Effector memory CD8-positive, alpha-beta T cell (primary cell): ENCODE results near the gene CDK6.
A peak's percentile ranks its signal among the peaks of the same experiment; 100 is the strongest.
"Not testable (repeated sequence)": the region's sequence is repeated elsewhere in the genome, so short reads cannot be mapped to it uniquely, and the experiment has no call there.

Source experiments
- ATAC-seq: fragments of 150-1000 bp; cut with Tn5 transposase; replicated peaks from 2 replicates; pipeline ENCODE4 v1.10.0; 2021; ENCODE audit warnings: mild to moderate bottlenecking, moderate library complexity
- DNase-seq, 3 experiments: peaks; one replicate each; pipeline ENCODE4 v3.0.0; 2021
- H3K27ac Mint-ChIP-seq, 2 donors: one replicate each; pipeline ENCODE4 v1.8.0; 2022; ENCODE audit warnings: mild to moderate bottlenecking in 2 of 2, mixed read lengths in 2 of 2, moderate library complexity in 2 of 2
- H3K27me3 Mint-ChIP-seq, 2 donors: one replicate each; pipeline ENCODE4 v1.8.0; 2022; ENCODE audit warnings: mixed read lengths in 2 of 2
- H3K36me3 Mint-ChIP-seq: one replicate; pipeline ENCODE4 v1.8.0; 2022; ENCODE audit warnings: mild to moderate bottlenecking, moderate library complexity, mixed read lengths; ENCODE audit not compliant: insufficient read depth
- H3K4me1 Mint-ChIP-seq, 2 donors: one replicate each; pipeline ENCODE4 v1.8.0; 2022; ENCODE audit warnings: low read depth in 2 of 2, mixed read lengths in 2 of 2
- H3K4me3 Mint-ChIP-seq, 2 donors: one replicate each; pipeline ENCODE4 v1.8.0; 2022; ENCODE audit warnings: mild to moderate bottlenecking in 2 of 2, mixed read lengths in 2 of 2, moderate library complexity in 2 of 2
- H3K9me3 Mint-ChIP-seq, 2 donors: one replicate each; pipeline ENCODE4 v1.8.0; 2022; ENCODE audit warnings: mixed read lengths in 2 of 2

The CDK6 gene

GRCh38 chr7:92868683-92869293, 32.4 kb upstream of the CDK6 start:
- Mint-ChIP-seq H3K27ac (no peak overlapping the region), H3K36me3 (peaks cover 3% of the 10 kb centered on the region), H3K4me3 (no peak overlapping the region), H3K4me1 (peaks cover 2 to 6% of the 10 kb centered on the region in 2 donors), H3K27me3 (peaks cover 0 to 7% of the 10 kb centered on the region in 2 donors), H3K9me3 (peaks cover 0 to 1% of the 10 kb centered on the region in 2 donors)
- no peak for ATAC-seq
- no peak for DNase-seq

- not testable (repeated sequence) for H3K36me3 Mint-ChIP-seq, H3K4me1 Mint-ChIP-seq, H3K4me3 Mint-ChIP-seq, H3K27me3 Mint-ChIP-seq, H3K9me3 Mint-ChIP-seq
- H3K27ac Mint-ChIP-seq = peak overlapping the region in 1 of 2 donors; percentile 76
- DNase-seq = peak in 1 of 3 experiments; percentile 14
- ATAC-seq = peak; percentile 53
These were observed 27.8 kb upstream of the CDK6 start for GRCh38 chr7:92864169-92864568.

DNA sequence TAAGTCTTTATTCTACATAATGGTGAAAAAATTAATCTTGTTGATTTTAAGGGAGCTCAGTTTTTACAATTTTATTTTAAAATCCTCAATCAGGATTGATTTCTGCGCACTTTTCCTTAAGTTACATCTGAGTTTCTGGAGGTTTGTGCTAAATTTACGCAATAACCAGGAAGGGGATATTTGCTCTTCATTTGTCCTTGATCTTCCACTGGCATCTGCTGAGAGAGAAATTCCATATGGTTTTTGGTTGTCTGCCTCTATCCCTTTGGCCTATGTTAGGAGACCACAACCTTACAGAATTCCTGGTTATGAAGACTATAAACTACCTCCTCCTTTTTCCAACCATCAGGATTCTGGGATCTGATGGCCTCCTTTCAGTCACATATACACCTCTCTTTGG, 20.1 kb upstream of the CDK6 start:
- H3K27me3 Mint-ChIP-seq = peaks cover 17 to 23% of the 10 kb centered on the region in 2 donors

GRCh38 chr7:92854501-92855238, 18.3 kb upstream of the CDK6 start:
- no peak overlapping the region for H3K4me3 Mint-ChIP-seq
- no peaks in the 10 kb centered on the region for H3K9me3 Mint-ChIP-seq
- DNase-seq (no peak), ATAC-seq (no peak)
- H3K4me1 Mint-ChIP-seq = no peaks in the 10 kb centered on the region
- H3K27me3 Mint-ChIP-seq = peaks cover 17 to 23% of the 10 kb centered on the region in 2 donors
- H3K27ac Mint-ChIP-seq = no peak overlapping the region
- H3K36me3 Mint-ChIP-seq = no peaks in the 10 kb centered on the region

More for the DNA sequence above, 20.1 kb upstream of the CDK6 start:
- no peaks in the 10 kb centered on the region for H3K36me3 Mint-ChIP-seq
- no peaks in the 10 kb centered on the region for H3K9me3 Mint-ChIP-seq
- no peak for ATAC-seq
- no peak overlapping the region for H3K4me3 Mint-ChIP-seq
- DNase-seq = no peak
- H3K4me1 Mint-ChIP-seq = no peaks in the 10 kb centered on the region
- H3K27ac Mint-ChIP-seq = no peak overlapping the region

DNA sequence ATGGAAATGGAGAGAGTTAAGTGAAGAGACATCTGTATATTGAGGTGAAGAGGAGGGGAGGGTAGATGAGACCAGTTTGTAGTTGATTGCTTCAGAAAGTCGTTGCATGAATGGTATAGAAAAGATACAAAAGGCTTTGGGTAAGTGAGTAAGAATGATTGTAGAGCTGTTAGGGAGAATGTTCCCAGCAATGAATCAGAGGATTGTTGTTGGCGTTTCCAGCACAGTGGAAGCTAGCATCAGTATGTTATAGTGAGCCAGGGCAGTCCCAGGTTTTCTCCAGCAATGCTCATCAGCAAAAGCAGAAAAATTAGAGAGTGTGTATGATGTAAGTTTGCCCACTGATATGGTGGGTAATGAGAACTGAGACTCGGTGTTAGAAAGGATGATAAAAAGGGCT, 15.4 kb upstream of the CDK6 start:
- Mint-ChIP-seq H3K9me3 (no peaks in the 10 kb centered on the region), H3K36me3 (no peaks in the 10 kb centered on the region), H3K4me3 (no peak overlapping the region), H3K27ac (no peak overlapping the region), H3K4me1 (no peaks in the 10 kb centered on the region), H3K27me3 (peaks cover 13 to 19% of the 10 kb centered on the region in 2 donors)
- no peak for DNase-seq
- no peak for ATAC-seq

GRCh38 chr7:92850516-92850915, 14.1 kb upstream of the CDK6 start:
- H3K27me3 Mint-ChIP-seq = peaks cover 9 to 16% of the 10 kb centered on the region in 2 donors

DNA sequence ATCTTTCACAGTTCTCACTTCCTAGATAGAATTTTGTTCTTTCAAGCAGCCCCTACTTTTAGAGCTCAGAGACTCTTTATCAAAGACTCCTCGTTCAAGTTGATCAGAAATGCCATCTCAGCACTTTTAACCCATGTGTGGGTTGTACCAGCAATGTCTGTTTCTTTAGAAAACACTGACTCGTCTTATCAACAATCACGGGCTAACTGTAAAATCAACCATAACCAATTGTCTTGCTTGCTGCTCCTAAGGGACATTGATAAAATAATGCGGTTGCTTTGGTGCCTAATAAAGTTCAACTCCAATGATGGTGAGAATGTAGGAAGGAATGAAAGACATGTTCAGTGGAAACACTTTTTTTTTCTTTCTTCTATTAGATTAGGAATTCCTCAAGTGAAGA, 12.9 kb upstream of the CDK6 start:
- DNase-seq = no peak
- ATAC-seq = no peak
- H3K27me3 Mint-ChIP-seq = peaks cover 2 to 6% of the 10 kb centered on the region in 2 donors
- H3K36me3 Mint-ChIP-seq = no peaks in the 10 kb centered on the region
- H3K4me1 Mint-ChIP-seq = no peaks in the 10 kb centered on the region
- no peak overlapping the region for H3K4me3 Mint-ChIP-seq
- H3K9me3 Mint-ChIP-seq = no peaks in the 10 kb centered on the region
- no peak overlapping the region for H3K27ac Mint-ChIP-seq

More at GRCh38 chr7:92850516-92850915, 14.1 kb upstream of the CDK6 start:
- DNase-seq (no peak), ATAC-seq (no peak)
- H3K36me3 Mint-ChIP-seq = no peaks in the 10 kb centered on the region
- H3K4me3 Mint-ChIP-seq = no peak overlapping the region
- no peaks in the 10 kb centered on the region for H3K4me1 Mint-ChIP-seq
- H3K9me3 Mint-ChIP-seq = no peaks in the 10 kb centered on the region
- no peak overlapping the region for H3K27ac Mint-ChIP-seq

DNA sequence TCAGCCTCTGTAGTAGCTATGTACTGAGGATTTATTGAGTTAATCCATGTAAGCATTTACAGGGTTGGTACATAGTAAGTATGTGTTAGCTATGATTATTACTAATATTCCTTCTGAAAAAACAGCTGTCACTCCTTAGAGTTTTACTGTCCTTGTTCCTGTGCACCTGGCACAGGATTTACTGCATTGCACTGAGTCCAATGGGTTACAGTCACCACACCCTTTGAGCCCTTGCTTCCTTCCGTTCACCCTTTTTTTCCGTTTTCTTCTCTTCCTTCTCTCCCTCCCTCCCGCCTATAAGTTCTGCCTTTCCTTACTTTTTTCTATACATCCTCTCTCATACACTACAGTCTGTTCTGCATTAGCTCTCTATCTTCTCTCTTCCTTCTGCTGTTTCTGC, 12.5 kb upstream of the CDK6 start:
- no peak overlapping the region for H3K27ac Mint-ChIP-seq
- ATAC-seq (no peak), DNase-seq (no peak)
- H3K4me3 Mint-ChIP-seq = no peak overlapping the region
- no peaks in the 10 kb centered on the region for H3K4me1 Mint-ChIP-seq
- peaks cover 2% of the 10 kb centered on the region in 2 donors for H3K9me3 Mint-ChIP-seq
- no peaks in the 10 kb centered on the region for H3K36me3 Mint-ChIP-seq
- H3K27me3 Mint-ChIP-seq = peaks cover 0 to 6% of the 10 kb centered on the region in 2 donors

- Mint-ChIP-seq H3K4me1 (no peaks in the 10 kb centered on the region), H3K4me3 (no peak overlapping the region), H3K9me3 (peaks cover 2 to 5% of the 10 kb centered on the region in 2 donors), H3K36me3 (no peaks in the 10 kb centered on the region), H3K27me3 (peaks cover 0 to 6% of the 10 kb centered on the region in 2 donors), H3K27ac (no peak overlapping the region)
- no peak for DNase-seq
- ATAC-seq = no peak
These were observed 12.1 kb upstream of the CDK6 start for GRCh38 chr7:92848441-92848840.

GRCh38 chr7:92847305-92847704, 10.9 kb upstream of the CDK6 start:
- DNase-seq = no peak
- H3K36me3 Mint-ChIP-seq = no peaks in the 10 kb centered on the region
- H3K27ac Mint-ChIP-seq = no peak overlapping the region
- peaks cover 2 to 5% of the 10 kb centered on the region in 2 donors for H3K9me3 Mint-ChIP-seq
- no peak overlapping the region for H3K4me3 Mint-ChIP-seq
- no peaks in the 10 kb centered on the region for H3K4me1 Mint-ChIP-seq
- H3K27me3 Mint-ChIP-seq = peaks cover 0 to 6% of the 10 kb centered on the region in 2 donors
- no peak for ATAC-seq

DNA sequence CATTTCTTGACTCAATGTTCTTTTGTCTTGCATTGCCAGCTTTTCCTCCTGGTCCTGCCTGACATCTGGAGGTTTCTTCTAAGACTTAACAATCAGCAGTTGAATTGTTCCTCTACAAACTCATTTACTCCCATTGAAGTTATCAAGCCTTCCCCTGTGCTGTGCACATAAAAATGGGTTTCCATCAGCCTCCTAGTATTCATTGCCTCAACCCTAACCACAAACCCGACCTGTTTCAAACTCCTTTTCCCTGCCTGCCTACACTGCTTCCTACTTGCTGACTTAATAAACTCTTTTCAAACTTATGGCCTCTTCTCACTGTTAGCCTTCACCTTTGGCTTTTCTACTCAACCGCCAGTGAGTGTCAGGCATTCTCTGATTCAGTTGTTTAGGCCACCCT, 9.4 kb upstream of the CDK6 start:
- Mint-ChIP-seq H3K4me3 (no peak overlapping the region), H3K36me3 (no peaks in the 10 kb centered on the region), H3K27me3 (peaks cover 0 to 6% of the 10 kb centered on the region in 2 donors), H3K27ac (no peak overlapping the region), H3K4me1 (no peaks in the 10 kb centered on the region), H3K9me3 (peaks cover 2 to 5% of the 10 kb centered on the region in 2 donors)
- no peak for DNase-seq
- no peak for ATAC-seq

GRCh38 chr7:92843781-92844180, 7.4 kb upstream of the CDK6 start:
- Mint-ChIP-seq H3K27me3 (peaks cover 0 to under 1% of the 10 kb centered on the region in 2 donors), H3K36me3 (no peaks in the 10 kb centered on the region), H3K4me1 (no peaks in the 10 kb centered on the region), H3K4me3 (no peak overlapping the region), H3K9me3 (peaks cover 2 to 5% of the 10 kb centered on the region in 2 donors), H3K27ac (no peak overlapping the region)
- ATAC-seq (no peak), DNase-seq (no peak)

DNA sequence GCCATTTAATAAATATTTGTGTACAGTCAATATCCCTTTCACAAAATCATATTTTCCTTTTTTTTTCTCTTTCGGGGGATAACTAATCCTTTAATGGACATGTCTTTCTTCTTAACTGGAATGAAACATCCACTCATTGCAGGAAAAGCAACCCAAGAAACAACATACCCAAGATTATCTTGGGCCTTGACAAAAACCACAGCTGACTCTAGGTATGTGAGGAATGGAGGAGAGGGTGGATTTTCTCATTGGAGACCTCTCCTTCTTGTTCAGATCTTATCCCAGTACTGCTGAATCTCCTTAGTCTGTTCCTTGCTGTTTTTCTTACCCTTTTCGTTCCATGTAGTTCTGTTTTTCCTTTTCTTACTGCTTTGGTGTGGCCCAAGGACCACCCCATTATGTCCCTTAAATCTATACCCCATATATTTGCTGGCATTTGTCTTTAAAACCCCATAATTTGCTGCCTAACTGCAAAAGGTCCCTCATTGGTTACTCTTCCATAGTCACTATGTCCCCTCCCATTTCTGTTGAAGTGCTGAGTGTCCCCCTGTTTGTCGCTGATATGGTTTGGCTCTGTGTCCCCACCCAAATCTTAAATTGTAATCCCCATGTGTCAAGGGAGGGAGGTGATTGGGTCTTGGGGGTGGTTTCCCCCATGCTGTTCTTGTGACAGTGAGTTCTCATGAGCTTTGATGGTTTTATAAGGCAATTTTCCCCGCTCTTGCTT, 6.8 kb upstream of the CDK6 start:
- Mint-ChIP-seq H3K4me3 (no peak overlapping the region), H3K27ac (no peak overlapping the region), H3K4me1 (no peaks in the 10 kb centered on the region), H3K36me3 (no peaks in the 10 kb centered on the region), H3K27me3 (no peaks in the 10 kb centered on the region), H3K9me3 (peaks cover 2 to 5% of the 10 kb centered on the region in 2 donors)
- ATAC-seq = no peak
- DNase-seq = no peak
